ENCODE measurements around the gene WWTR1. TPM values are rescaled to one million over a fixed set of nuclear protein-coding genes. Genes with fewer than 3 reads are reported as not detected.

WWTR1 gene
- polyA plus RNA-seq, 1 donor (not counting 4 experiments of a cell fraction or from before 2014, with no cell fraction given) = 77.3 TPM

DNA sequence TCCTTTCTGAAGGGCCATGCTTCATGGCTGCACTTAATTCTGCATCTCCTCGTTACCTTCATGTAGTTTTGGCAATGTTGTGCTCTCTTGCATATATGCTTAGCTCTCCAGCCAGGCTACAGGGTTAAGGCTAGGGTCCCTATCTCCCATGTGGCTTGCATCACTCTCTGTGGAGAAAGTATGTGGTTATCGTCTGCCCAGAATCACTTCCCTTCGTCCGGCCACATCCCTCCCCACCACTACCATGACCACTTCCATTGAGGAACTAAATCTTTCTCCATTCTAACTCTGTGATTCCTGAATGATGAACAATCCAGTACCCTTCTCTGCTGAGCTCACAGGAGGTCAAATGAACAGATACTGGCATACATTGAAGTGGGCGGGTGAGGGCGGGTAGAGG lies 34.0 kb downstream of the WWTR1 start:
- Histone ChIP-seq H3K9me1 (ENCODE audit: control insufficient read depth, extremely low read depth, insufficient read depth, low read length) (peaks cover 2% of the 10 kb centered on the region), H2AFZ (ENCODE audit: control insufficient read depth, low read length) (no peak overlapping the region), H3K4me2 (ENCODE audit: control insufficient read depth, extremely low read depth, insufficient read depth, low read depth, low read length) (no peak overlapping the region), H4K20me1 (ENCODE audit: control insufficient read depth, extremely low read depth, insufficient read depth, low read length) (no peaks in the 10 kb centered on the region), H3K9ac (ENCODE audit: control insufficient read depth, extremely low read depth, insufficient read depth, low read length) (no peak overlapping the region), H3K79me2 (ENCODE audit: control insufficient read depth, insufficient read depth, low read length) (peaks cover 68% of the 10 kb centered on the region), H3K27ac (ENCODE audit: control insufficient read depth, insufficient read depth, low read length) (no peak overlapping the region), H3K27me3 (ENCODE audit: control insufficient read depth, extremely low read depth, insufficient read depth, low read length) (no peaks in the 10 kb centered on the region), H3K9me3 (ENCODE audit: control insufficient read depth, low read depth, low read length) (no peaks in the 10 kb centered on the region), H3K4me1 (ENCODE audit: control insufficient read depth, extremely low read depth, insufficient read depth, low read length) (peaks cover 47% of the 10 kb centered on the region), H3K36me3 (ENCODE audit: control insufficient read depth in 2 of 2, extremely low read depth in 1 of 2, insufficient read depth in 2 of 2, low read length in 2 of 2) (no peaks in the 10 kb centered on the region), H3K4me3 (ENCODE audit: control insufficient read depth in 2 of 3, extremely low read depth in 1 of 3, insufficient read depth in 2 of 3, low read depth in 1 of 3, low read length in 3 of 3) (no peak overlapping the region)
- DNase-seq (ENCODE audit: low read depth, low spot score) = no peak
- dilution Hi-C loops (cut with MboI; ENCODE audit: extremely low pct_ligation_motif_present, low sequenced_read_pairs) = no loop called here
- no peak for FAIRE-seq
- no peak for TF ChIP-seq EZH2 (IDR thresholded peaks at IDR 0.05; ENCODE audit: low read length)
- TF ChIP-seq, protein P1, sequence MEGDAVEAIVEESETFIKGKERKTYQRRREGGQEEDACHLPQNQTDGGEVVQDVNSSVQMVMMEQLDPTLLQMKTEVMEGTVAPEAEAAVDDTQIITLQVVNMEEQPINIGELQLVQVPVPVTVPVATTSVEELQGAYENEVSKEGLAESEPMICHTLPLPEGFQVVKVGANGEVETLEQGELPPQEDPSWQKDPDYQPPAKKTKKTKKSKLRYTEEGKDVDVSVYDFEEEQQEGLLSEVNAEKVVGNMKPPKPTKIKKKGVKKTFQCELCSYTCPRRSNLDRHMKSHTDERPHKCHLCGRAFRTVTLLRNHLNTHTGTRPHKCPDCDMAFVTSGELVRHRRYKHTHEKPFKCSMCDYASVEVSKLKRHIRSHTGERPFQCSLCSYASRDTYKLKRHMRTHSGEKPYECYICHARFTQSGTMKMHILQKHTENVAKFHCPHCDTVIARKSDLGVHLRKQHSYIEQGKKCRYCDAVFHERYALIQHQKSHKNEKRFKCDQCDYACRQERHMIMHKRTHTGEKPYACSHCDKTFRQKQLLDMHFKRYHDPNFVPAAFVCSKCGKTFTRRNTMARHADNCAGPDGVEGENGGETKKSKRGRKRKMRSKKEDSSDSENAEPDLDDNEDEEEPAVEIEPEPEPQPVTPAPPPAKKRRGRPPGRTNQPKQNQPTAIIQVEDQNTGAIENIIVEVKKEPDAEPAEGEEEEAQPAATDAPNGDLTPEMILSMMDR (optimal IDR thresholded peaks at IDR 0.05 in 1 of 3, IDR thresholded peaks at IDR 0.05 in 1 of 3, conservative IDR thresholded peaks at IDR 0.05 in 1 of 3; ENCODE audit: extremely low read depth in 1 of 3, insufficient read depth in 2 of 3, low read length in 3 of 3) = no peak

DNA sequence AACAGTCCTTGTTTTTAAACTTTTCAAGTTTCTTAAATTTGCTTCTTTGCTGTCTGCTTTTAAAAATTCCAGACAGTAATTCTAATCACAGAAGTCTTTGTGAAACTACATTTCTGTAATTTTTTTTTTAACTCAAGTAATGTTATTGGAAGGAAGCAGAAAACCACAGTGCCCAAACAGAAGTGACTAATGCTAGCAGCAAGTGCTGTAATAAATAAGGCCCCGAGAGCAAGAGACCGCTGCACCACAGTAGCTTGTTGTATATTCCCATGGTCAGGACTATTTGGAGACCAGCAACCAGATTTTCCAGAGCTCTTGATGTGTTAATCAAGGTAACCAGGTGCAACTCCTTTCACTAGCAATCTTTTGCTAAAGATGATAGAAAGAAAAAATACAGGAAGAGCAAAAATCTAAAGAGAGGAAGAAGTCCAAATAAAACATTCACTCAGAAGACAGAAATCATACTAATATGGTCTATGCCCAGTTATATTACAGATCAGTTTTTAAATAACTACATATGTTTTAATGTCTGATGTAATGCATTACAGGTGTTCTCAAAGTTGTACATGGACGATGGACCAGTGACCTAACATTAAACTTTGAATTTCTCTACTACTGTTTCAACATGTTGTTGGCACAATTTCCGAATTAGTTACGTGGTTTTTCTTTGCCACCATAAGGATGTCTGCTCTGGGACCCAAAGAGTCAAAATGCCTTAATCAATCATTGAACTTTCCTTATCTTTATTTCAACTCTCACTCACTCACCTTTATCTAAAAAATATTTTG lies 36.4 kb downstream of the WWTR1 start:
- TF ChIP-seq, protein P1 (optimal IDR thresholded peaks at IDR 0.05 in 1 of 3, IDR thresholded peaks at IDR 0.05 in 1 of 3, conservative IDR thresholded peaks at IDR 0.05 in 1 of 3; ENCODE audit: extremely low read depth in 1 of 3, insufficient read depth in 2 of 3, low read length in 3 of 3) = no peak
- no peak for TF ChIP-seq EZH2 (IDR thresholded peaks at IDR 0.05; ENCODE audit: low read length)
- Histone ChIP-seq H3K27me3 (ENCODE audit: control insufficient read depth, extremely low read depth, insufficient read depth, low read length) (no peaks in the 10 kb centered on the region), H4K20me1 (ENCODE audit: control insufficient read depth, extremely low read depth, insufficient read depth, low read length) (peaks cover 2% of the 10 kb centered on the region), H3K4me2 (ENCODE audit: control insufficient read depth, extremely low read depth, insufficient read depth, low read depth, low read length) (peak overlapping the region; percentile 71), H3K9me1 (ENCODE audit: control insufficient read depth, extremely low read depth, insufficient read depth, low read length) (peaks cover 2% of the 10 kb centered on the region), H3K36me3 (ENCODE audit: control insufficient read depth in 2 of 2, extremely low read depth in 1 of 2, insufficient read depth in 2 of 2, low read length in 2 of 2) (no peaks in the 10 kb centered on the region), H3K79me2 (ENCODE audit: control insufficient read depth, insufficient read depth, low read length) (peaks cover 67% of the 10 kb centered on the region), H3K9ac (ENCODE audit: control insufficient read depth, extremely low read depth, insufficient read depth, low read length) (no peak overlapping the region), H3K27ac (ENCODE audit: control insufficient read depth, insufficient read depth, low read length) (peak overlapping the region; percentile 44), H3K4me1 (ENCODE audit: control insufficient read depth, extremely low read depth, insufficient read depth, low read length) (peaks cover 54% of the 10 kb centered on the region), H3K9me3 (ENCODE audit: control insufficient read depth, low read depth, low read length) (no peaks in the 10 kb centered on the region), H3K4me3 (ENCODE audit: control insufficient read depth in 2 of 3, extremely low read depth in 1 of 3, insufficient read depth in 2 of 3, low read depth in 1 of 3, low read length in 3 of 3) (peak overlapping the region in 1 of 3 experiments; percentile 34), H2AFZ (ENCODE audit: control insufficient read depth, low read length) (no peak overlapping the region)
- DNase-seq (ENCODE audit: low read depth, low spot score) (no peak), FAIRE-seq (peak; percentile 52)
- dilution Hi-C loops (cut with MboI; ENCODE audit: extremely low pct_ligation_motif_present, low sequenced_read_pairs) = no loop called here
